GM18858 (cell line): ENCODE measurements around the gene FHOD3.
"Not testable (repeated sequence)": the region's sequence is repeated elsewhere in the genome, so short reads cannot be mapped to it uniquely, and the experiment has no call there.

Experiments used
- ATAC-seq: cut with Tn5 transposase; IDR thresholded peaks from one replicate; pipeline ENCODE4 v1.9.1; 2021; ENCODE audit not compliant: unreplicated experiment

FHOD3 gene

DNA sequence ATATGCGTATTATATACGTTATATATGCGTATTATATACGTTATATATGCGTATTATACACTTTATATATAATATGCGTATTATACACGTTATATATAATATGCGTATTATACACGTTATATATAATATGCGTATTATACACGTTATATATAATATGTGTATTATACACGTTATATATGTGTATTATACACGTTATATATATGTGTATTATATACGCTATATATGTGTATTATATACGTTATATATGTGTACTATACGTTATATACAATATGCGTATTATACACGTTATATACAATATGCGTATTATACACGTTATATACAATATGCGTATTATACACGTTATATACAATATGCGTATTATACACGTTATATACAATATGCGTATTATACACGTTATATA is 465.5 kb downstream of the FHOD3 start:
- not testable (repeated sequence) for ATAC-seq

DNA sequence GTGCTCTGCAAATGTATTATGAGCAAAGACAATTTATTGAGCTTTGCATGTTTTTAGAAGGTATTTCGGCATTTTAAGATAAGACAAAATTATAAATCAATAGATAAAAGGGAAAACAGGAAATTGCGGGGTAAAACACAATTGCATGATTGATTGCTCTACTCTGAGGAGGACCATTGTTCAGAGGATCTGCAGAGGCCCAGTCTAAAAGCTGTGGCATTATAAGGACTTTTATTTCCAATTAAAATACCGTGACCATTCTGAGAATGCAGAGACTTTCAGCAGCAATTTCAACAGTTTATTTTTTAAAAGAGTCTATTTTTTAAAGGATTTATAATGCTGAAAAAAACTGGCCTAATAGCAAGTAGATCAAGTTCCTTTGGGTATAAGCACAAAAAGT is 469.3 kb downstream of the FHOD3 start:
- no peak for ATAC-seq

DNA sequence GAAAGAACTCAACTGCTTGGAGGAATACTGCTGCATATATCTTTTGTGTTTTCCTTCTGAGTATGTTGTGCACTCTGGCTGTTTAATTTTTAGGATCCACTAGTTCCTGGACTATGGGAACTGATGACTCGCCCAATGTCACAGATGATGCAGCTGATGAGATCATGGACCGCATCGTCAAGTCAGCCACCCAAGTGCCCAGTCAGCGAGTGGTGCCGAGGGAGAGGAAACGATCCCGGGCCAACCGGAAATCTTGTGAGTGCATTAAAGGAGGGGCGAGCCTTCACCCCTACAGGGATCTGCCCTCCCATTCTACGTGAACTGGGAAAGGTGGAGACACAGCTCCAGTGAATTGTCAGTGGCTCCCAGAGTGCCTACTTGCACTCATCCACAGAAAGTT is 471.7 kb downstream of the FHOD3 start:
- ATAC-seq: no peak

DNA sequence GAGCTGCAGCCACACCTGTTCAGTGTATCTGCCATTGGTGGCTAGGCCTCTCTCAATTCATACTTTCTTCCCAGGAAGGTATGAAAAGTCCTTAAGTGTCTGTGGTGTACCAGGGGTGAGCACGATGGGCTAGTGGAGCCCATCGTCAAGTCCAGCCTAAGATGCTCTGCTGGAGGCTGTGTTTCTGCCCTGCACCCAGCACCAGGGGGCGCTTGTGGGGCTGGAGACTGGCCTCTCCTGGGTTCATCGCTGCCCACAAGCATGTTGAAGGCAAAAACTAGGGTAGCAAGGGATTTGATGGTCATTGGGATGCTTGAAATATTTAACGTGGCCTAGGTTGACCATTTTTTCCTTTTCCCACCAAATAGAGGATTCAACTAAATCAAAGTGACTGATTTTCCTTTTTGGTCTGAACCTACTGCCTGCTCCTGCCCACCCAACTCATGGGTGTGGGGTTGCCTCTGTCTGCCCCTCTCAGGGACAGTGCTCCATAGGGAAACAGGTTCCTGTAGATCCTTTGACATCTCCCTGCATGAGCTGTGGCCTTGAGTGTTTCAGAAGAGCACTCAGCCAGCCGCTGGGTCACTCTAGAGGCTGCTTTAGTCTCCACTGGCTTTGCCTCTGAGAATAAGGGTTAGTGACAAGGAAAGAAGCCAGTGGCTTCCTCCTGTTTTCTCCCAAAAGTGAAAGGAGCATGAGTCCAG is 472.2 kb downstream of the FHOD3 start:
- ATAC-seq: no peak

DNA sequence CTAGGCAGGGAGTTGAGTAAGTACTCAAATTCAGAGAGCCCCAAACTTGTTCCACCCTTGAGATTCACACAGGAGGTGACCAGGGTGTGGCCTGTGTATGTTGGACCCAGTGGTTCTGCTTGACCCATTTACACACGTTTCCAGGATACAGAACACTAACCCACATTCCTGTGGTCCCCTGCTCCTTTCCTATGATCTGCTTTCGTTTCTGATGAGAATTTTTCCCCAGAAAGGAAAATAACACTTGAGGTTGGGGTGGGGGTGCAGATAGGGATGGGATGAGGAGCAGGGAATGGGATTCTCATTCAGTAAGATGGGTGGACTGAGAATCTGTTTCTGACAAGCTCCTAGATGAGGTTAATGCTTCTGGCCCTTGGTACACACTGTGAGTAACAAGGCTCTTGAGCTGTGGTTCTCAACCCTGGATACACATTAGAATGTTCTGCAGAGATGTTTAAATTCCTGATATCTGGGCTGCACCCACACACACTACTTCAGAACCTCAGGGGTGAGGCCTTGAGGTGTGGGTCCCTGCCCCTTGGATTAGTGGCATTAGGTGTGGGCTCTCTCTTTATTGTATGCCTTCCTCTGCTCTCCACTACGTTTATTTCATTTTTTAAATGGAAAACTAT is 472.9 kb downstream of the FHOD3 start:
- ATAC-seq: no peak

DNA sequence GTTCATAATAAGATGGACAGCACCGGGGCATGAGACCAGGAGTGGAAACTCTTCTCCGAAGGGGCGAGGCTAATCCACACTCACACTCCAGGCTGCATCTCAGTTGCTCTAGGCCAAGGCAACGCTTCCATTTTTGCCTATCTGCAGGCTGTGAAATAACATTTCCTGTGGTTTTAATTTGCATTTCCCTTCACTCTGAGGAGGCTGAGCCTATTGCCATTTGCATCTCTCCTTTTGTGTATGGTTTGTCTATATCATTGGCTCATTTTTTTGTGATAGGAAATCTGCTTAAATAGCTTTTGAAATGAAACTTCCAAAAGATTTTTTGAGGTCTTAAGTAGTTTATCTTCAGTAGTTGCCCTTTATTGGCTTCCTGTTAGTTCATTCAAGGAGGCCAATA is 473.7 kb downstream of the FHOD3 start:
- ATAC-seq: no peak

DNA sequence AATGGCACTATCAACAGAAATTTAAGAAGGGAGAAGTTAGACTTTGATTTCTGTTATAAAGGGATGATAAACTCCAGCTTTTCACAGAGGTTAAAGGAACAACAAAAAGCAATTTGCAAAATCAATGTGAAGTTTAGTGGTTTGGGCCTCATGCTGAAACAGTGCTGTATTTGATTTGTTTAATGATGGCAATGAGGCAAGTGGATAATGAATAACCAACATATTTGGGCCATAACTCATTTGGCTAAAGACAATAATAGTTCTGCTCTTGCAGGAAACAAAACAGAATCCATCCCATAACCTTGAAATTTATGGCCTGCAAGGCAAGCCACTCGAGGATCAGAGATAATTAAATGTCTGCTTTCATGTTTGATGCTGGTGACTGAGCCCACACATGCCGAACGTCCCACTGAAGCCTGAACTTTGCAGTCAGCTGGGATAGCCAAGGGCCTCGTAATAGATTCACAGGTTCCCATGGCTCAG is 474.8 kb downstream of the FHOD3 start:
- ATAC-seq: no peak

DNA sequence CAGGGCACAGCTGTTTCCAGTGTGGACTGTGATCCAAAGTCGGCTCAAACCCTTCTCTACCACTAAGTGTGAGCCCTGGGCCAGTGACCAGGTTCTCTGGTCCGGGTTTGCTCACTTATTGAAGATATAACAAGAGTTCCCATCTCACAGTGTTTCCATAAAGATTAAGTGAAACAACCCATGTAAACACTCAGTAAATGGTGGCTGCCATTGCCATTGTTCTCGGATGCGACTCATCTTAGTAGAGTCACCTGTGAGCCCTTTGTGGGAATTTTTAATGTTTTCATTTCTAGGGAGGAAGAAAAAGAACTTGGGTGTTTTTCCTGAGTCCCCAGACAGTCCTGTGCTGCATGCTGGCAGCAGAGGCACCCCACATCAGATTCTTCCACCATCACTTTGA is 477.9 kb downstream of the FHOD3 start:
- no peak for ATAC-seq

DNA sequence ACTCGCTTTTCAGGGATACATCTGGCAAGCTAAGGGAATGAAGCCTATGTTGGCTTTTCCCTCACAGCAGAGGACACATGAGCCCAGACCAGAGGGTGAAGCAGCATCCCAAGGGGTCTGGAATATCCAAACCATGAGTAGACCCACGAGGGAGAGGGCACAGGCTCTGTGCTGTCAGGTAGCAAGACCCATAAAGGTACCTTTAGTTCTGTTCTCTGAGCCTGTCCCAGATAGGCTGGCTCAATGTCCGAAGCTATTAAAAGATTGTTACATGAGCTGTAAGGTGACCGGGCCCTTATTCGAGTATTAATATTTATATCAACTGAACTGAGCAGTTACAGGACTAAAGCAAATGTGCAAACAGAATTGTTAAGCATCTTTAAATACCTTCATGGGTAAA is 479.1 kb downstream of the FHOD3 start:
- ATAC-seq: no peak

DNA sequence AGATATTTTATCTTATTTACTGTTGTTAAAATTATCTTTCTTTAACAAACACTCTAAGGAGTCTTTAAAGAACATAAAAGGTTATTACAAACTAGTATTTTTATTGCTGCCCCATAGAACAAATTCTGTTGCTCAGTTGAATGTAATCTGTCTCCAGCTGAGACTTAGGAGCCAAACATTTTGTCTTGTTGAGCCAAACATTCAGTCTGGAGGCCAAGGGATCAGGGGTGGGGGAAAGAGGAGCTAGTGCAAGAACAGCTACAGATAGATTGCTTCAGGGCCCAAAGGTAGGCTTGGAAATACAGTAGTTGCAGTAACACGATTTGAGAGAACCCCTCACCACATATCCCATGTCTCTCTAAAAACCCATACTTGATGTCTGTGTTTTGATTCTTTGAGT is 480.1 kb downstream of the FHOD3 start:
- no peak for ATAC-seq

DNA sequence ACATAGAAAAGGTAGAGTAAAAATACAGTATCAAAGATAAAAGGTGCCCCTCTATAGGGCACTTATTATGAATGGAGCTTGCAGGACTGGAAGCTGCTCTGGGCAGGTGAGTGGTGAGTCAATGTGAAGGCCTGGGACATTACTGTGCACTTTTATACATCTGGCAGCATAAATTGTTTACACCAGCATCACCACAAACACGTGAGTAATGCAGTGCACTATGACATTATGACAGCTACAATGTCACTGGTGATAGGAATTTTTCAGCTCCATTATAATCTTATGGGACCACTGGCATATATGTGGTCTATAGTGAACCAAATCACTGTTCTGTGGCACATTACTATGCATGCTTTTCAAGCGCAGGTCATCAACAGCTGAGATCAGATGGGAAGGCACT is 483.2 kb downstream of the FHOD3 start:
- ATAC-seq: no peak

DNA sequence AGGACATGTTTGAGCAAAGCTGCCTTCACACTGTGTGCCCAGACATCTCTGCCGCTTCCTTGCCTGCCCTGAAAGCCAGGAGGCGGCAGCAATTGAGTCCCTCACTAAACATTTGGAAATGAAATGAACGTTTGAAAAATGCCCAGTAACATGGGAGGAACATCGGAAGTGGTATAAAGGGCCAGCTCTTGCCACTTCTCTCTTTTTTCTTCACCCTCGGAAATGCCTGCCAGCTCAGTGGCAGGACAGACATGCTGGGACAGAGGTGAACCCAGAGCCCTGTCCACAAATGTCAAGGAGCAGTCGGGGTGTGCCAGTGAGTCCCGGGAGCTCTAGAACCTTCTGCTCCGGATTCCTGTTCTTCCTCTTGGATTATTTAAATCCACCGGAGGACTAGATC is 485.2 kb downstream of the FHOD3 start:
- no peak for ATAC-seq

DNA sequence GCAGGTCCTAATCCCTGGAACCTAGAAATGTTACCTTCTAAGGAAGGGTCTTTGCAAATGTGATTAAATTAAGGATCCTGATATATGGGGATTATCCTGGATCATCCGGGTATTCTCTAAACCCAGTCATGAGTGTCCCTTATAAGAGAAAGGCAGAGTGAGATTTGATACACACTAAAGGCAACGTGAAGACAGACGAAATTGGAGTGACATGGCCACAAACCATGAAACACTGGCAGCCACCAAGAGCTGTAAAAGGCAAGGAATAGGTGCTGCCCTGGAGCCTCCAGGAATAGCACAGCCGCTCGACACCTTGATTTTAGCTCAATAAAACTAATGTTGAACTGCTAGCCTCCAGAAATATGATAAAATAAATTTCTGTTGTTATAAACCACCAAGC is 486.3 kb downstream of the FHOD3 start:
- ATAC-seq: no peak

DNA sequence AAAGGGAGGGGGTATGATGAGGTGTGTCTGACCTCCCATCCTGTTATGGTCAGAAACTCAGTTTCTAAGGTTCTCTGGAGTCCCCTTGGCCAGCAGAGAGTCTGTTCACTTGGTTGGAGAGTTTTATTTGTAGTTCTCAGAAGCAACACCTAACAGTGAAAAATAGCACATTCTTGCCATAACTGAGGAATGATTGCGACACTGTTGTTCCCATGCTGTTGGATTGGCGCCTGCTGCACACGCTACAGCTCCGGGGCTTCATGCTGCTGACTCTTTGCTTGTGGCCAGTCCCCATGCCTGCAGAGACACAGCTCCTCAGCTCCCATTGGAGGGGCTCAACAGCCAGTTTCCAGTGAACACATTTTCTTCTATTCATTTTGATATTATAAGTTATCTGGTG is 489.2 kb downstream of the FHOD3 start:
- ATAC-seq: no peak

DNA sequence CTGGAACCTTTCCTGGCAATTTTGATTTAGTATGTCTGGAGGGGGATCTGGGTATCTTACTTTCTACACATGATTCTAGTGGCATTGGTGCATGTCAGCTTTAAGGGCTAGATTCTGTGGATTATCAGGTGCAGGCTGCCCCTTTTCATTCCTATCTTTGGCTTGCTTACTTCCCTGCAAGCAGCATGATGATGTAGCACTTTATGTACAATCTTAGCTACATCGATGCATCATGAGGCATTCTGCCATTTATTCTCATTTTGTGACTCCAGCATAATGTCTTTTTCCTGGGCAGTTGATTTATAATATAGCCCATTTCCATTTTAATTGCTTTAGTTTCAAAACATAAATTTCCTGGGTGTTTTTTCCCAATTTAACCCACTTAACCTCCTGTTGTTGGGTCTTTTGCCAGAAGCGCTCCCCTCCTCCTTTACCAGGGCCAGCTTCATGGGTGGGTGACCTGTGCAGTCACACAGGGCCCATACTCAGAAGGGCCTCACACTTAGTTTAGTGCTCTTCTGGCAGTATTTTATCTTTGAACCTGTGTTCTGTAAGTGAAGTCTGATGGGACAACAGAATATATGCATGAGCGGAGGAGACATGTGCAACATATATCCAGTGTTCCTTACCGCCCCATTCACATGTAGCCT is 495.2 kb downstream of the FHOD3 start:
- no peak for ATAC-seq

DNA sequence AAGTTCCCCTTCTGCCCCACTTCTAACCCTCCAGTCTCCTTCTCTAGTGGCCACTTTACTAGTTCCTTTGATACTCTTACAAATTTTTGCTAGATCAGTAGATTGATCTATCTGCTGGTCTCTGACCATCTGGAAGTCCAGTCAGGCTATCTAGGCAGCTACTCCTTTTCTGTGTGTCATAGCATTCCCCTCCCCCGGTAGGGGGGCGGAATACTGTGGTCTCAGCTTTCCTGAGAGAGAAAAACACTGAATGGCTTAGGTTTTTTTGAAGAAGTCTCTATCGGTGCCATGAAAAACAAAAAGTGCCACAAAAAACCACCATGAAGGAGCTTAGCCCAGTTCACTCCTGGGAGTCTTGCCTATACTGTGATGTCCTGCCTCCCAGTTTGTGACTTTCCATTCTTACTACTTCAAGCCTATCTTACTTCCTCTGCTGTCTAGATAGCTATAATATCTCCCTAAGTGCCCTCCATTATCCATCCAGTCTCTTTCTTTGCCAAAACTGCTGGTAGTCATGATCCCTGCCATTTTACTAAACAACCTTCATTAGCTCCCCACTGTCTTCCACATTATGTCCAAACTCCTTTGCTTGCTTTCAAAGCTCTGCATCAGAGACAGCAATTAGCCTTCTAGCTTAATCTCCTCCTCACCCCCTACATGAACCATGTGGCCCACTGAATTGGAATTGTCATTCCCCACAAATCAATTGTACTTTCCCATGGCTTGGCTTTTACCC is 501.4 kb downstream of the FHOD3 start:
- ATAC-seq: no peak

DNA sequence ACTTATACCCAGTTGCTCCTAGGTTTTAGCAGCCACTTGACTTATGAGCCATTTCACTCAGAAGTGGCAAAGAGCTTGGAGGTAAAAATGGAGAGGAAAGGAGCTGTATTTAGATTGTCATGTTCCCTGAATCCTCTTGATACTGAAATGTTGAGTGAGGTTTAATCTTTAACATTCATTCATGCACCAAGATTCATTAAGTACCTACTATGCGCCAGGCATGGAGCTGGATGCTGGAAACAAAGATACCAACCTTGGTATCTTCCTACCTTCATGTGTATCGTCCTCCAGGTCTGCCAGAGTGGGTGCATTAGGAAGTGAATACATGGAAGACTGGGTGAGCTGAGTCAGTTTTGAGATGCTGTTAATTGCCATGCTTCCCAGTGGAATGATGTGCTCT is 507.6 kb downstream of the FHOD3 start:
- ATAC-seq: no peak

DNA sequence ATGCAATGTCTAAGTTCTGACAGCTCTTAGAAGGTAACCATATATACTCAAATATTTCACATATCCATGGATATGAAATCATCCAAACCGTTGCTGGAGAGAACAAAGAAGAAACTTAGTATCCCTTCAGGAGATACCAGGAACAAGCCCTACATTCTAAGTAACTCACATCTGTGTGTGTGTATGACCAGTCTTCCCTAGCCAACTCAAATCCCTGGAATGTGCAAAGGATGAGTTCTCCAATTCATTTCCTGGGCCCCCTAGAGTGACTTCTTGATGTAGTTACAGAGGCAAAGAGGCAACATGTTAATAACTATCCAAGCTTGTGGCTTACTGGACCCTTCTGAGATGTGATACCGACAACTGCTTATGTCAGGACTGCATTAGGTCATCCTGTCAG is 511.2 kb downstream of the FHOD3 start:
- no peak for ATAC-seq

DNA sequence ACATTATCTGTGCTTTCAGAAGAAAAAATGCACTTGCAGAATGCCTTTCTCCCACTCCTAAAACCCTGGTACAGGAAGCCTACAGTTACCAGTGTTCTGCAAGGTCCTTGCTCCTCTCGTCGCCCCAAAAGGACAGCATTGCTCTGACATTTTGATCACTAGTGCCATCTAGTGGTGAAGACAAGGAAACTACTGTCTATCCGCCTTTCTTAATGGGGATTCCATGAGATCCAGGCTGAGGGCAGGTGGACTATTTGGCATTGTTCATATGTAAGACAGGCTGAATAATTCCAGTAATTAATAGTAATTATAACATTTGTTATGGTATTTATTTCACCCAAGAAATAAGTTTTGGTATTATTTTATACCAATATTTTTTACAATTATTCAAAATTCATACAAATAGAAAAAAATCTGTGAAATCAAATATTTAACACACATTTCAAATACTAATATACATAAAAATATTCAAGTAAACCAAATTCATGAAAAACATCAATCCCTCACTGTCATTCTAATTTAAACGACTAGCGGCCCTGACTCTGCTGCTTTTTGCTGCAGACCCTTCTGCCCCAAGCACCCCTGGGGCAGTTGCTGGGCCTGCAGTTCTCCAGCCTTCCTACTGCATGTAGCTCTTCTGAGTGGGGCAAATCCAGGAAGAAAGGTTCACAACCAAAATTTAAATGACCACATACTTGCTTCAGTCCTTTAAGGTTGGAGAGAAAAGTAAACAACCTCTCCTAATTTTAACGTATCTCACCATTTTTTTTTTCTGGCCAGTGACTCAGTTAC is 512.3 kb downstream of the FHOD3 start:
- ATAC-seq: peak; percentile 96

DNA sequence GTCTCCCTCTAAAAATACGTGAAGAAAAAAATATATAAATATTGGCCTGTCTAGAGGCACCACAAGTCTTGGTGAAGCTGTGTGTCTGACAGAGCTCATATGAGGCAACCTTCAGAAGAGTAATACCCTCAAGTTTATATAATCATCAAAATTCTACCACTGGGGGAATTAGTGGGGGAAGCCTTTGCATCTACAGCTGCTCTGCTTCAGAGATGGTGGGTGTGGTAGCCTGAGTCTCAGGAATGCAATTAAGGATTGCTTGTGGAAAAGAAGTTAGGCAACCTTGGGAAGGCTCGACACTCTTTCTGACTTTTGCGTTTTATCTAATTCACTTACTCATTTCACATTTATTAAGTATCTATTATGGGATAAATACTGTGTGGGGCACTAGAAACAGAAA is 513.9 kb downstream of the FHOD3 start:
- no peak for ATAC-seq

DNA sequence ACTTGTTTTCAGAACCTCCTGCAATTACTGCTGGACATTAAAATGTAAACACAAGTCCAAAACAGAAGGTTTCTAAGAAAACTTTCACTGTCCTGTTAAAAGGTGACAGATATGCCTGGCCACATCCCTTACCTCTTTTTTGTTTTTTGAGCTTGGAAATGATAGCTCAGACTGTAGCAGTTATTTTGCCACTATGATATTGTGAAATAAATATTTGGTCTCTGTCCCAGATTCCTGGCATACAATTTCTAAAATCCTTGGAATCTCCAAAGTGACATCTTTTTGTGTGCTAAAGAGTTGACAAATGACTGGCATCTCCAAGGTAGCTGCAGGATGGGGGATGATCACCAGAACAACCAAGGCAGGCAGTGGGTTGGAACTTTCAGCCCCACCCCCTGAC is 514.4 kb downstream of the FHOD3 start:
- ATAC-seq: no peak
